ENCODE data around the gene TSPAN33. TPM values are rescaled to one million over a fixed set of nuclear protein-coding genes. Genes with fewer than 3 reads are reported as not detected.
A peak's percentile ranks its signal among the peaks of the same experiment; 100 is the strongest.

The TSPAN33 gene
- total and polyA plus RNA-seq, 2 of the 13 experiments (the other 11 are each of a cell fraction or from before 2014, with no cell fraction given): 15.3 to 16.5 TPM

- no peak for FAIRE-seq
- in situ Hi-C loops (cut with HindIII; ENCODE audit: extremely low pct_ligation_motif_present, low pct_unique_long_range_greater_than_20kb): no loop called here
Observed at GRCh38 chr7:129095258-129095657, 49.2 kb upstream of the TSPAN33 start.

GRCh38 chr7:129098409-129099084, 46.0 kb upstream of the TSPAN33 start:
- Histone ChIP-seq H3K9ac (ENCODE audit: insufficient read depth, low read depth, low read length) (no peak overlapping the region), H3K4me3 (replicated peaks in 1 of 3; ENCODE audit: insufficient read depth in 1 of 3, low read depth in 2 of 3, low read length in 3 of 3) (no peak overlapping the region), H3K9me3 (ENCODE audit: low read length) (no peaks in the 10 kb centered on the region), H3K27me3 (ENCODE audit: control insufficient read depth in 1 of 2, insufficient read depth in 2 of 2, low read length in 2 of 2) (no peaks in the 10 kb centered on the region), H3K36me3 (replicated peaks in 1 of 2; ENCODE audit: control insufficient read depth in 1 of 2, insufficient read depth in 2 of 2, low read length in 2 of 2) (no peaks in the 10 kb centered on the region), H2AFZ (ENCODE audit: low read length) (no peak overlapping the region), H3K4me2 (ENCODE audit: low read depth, low read length) (peak overlapping the region; percentile 35; the same call in 1 of the 2 replicates), H3K27ac (ENCODE audit: extremely low read length, insufficient read depth, low read length) (no peak overlapping the region), H4K20me1 (ENCODE audit: insufficient read depth, low read length) (no peaks in the 10 kb centered on the region), H3K79me2 (ENCODE audit: insufficient read depth, low read length) (no peaks in the 10 kb centered on the region), H3K4me1 (ENCODE audit: insufficient read depth, low read length) (peaks cover 67% of the 10 kb centered on the region)
- WGBS (ENCODE audit: low lambda C conversion rate): 33% methylated on average over 7 of the region's 8 CpGs
- DNase-seq (ENCODE audit: low spot score) (no peak), FAIRE-seq (no peak), ATAC-seq (no peak)
- no TSS peak for BruUV-seq (replicated peaks)
- ChIA-PET POLR2A (no interaction called here), CTCF (ENCODE audit: low intra/inter-chr PET ratio, low total read pairs) (no interaction called here)
- intact Hi-C loops (cut with micrococcal nuclease; ENCODE audit: unreplicated experiment): no loop called here
- in situ Hi-C loops (cut with HindIII; ENCODE audit: extremely low pct_ligation_motif_present, low pct_unique_long_range_greater_than_20kb): no loop called here
- TF ChIP-seq CTCF (CRISPR knock-in tag; IDR thresholded peaks at IDR 0.05) (peak; percentile 34), REST (IDR thresholded peaks at IDR 0.05; ENCODE audit: borderline replicate concordance in 1 of 2, low read depth in 1 of 2, low read length in 2 of 2) (peak in 1 of 2 experiments; percentile 88; a peak in 3 of 4 replicates)

More at GRCh38 chr7:129095258-129095657, 49.2 kb upstream of the TSPAN33 start:
- ChIA-PET CTCF (ENCODE audit: low intra/inter-chr PET ratio, low total read pairs) (no interaction called here), POLR2A (no interaction called here)
- peak; percentile 71; the same call in 1 of the 2 replicates for TF ChIP-seq ZNF121 (CRISPR knock-in tag; IDR thresholded peaks at IDR 0.05)
- no peak for TF ChIP-seq YEATS4 (CRISPR knock-in tag; IDR thresholded peaks at IDR 0.05; ENCODE audit: borderline replicate concordance)
- TF ChIP-seq ZNF770 (CRISPR knock-in tag; IDR thresholded peaks at IDR 0.05): 0 out of 2 replicates have a peak, but pooled peaks have one; percentile 3
- 45% methylated on average over 6 of the region's 6 CpGs for WGBS (ENCODE audit: low lambda C conversion rate)
- H3K9me3 ChIP-seq (ENCODE audit: low read length): no peaks in the 10 kb centered on the region
- peaks cover 48% of the 10 kb centered on the region for H3K4me1 ChIP-seq (ENCODE audit: insufficient read depth, low read length)
- H3K9ac ChIP-seq (ENCODE audit: insufficient read depth, low read depth, low read length): no peak overlapping the region
- no TSS peak for BruUV-seq (replicated peaks)
- no peak for DNase-seq (ENCODE audit: low spot score)
- H3K4me3 ChIP-seq (replicated peaks in 1 of 3; ENCODE audit: insufficient read depth in 1 of 3, low read depth in 2 of 3, low read length in 3 of 3): no peak overlapping the region
- H3K79me2 ChIP-seq (ENCODE audit: insufficient read depth, low read length): no peaks in the 10 kb centered on the region
- H4K20me1 ChIP-seq (ENCODE audit: insufficient read depth, low read length): no peaks in the 10 kb centered on the region
- no peak for ATAC-seq
- H3K36me3 ChIP-seq (replicated peaks in 1 of 2; ENCODE audit: control insufficient read depth in 1 of 2, insufficient read depth in 2 of 2, low read length in 2 of 2): no peaks in the 10 kb centered on the region
- intact Hi-C loops (cut with micrococcal nuclease; ENCODE audit: unreplicated experiment): no loop called here
- no peak overlapping the region for H2AFZ ChIP-seq (ENCODE audit: low read length)
- no peaks in the 10 kb centered on the region for H3K27me3 ChIP-seq (ENCODE audit: control insufficient read depth in 1 of 2, insufficient read depth in 2 of 2, low read length in 2 of 2)
- H3K27ac ChIP-seq (ENCODE audit: extremely low read length, insufficient read depth, low read length): no peak overlapping the region
- H3K4me2 ChIP-seq (ENCODE audit: low read depth, low read length): no peak overlapping the region

All from HepG2 (cell line).